Gastrocnemius medialis (tissue), 4 donors: ENCODE measurements around the gene NHLRC4.

ENCODE experiments used
- POLR2A ChIP-seq, 2 donors: fragments of 450-650 bp; IDR thresholded peaks; one replicate each; pipeline ENCODE4 v1.6.1; 2017; ENCODE audit warnings: antibody characterized with exemption in 2 of 2, mild to moderate bottlenecking in 2 of 2, moderate library complexity in 2 of 2
- TF ChIP-seq, protein P1 (sequence below), 5 experiments: fragments of 450-650 bp in 3 of 5; fragments of 200-600 bp in 2 of 5; sonication (generic) in 2 of 5; IDR thresholded peaks in 4 of 5; conservative IDR thresholded peaks in 1 of 5; 1 replicate in 4 of 5; 2 replicates in 1 of 5; pipeline ENCODE4 v1.5.1; 2016 to 2019; ENCODE audit warnings: antibody characterized with exemption in 5 of 5, mild to moderate bottlenecking in 3 of 5, moderate library complexity in 3 of 5

DNA sequence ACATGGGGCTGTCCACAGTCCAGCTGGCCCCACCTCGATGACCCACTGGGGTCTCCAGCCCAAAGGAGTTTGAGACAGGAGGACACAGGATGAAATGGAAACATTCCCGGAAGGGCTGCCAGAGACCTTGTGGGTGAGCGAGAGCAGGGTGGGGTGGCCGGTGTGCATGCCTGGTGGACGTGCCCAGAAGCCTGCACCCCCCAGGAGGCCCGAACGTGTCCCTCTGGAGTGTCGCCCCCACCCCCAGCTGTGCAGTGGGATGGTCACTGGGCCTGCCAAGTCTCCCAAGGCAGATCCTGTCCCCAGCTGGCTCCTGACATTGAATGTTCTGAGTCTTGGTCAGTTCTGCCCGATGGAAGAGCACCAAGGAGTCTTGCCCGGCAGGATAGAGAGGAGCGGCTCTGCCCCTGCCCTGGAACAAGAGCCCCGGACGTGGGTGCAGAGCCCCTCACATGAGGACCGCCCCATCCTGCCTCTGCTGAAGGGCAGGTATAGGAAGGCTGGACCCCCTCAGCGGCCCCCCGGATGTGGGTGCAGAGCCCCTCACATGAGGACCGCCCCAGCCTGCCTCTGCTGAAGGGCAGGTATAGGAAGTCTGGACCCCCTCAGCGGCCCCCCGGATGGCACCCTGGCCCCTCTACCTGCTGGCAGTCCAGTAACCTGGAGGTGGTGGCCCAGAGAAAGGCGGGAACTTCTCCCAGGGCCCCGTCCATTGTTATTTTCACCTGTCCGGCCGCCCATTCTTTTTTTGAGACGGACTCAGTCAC lies 42.3 kb upstream of the NHLRC4 start:
- TF ChIP-seq, protein P1, sequence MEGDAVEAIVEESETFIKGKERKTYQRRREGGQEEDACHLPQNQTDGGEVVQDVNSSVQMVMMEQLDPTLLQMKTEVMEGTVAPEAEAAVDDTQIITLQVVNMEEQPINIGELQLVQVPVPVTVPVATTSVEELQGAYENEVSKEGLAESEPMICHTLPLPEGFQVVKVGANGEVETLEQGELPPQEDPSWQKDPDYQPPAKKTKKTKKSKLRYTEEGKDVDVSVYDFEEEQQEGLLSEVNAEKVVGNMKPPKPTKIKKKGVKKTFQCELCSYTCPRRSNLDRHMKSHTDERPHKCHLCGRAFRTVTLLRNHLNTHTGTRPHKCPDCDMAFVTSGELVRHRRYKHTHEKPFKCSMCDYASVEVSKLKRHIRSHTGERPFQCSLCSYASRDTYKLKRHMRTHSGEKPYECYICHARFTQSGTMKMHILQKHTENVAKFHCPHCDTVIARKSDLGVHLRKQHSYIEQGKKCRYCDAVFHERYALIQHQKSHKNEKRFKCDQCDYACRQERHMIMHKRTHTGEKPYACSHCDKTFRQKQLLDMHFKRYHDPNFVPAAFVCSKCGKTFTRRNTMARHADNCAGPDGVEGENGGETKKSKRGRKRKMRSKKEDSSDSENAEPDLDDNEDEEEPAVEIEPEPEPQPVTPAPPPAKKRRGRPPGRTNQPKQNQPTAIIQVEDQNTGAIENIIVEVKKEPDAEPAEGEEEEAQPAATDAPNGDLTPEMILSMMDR (IDR thresholded peaks at IDR 0.05 in 4 of 5, conservative IDR thresholded peaks at IDR 0.05 in 1 of 5), result no peak
- TF ChIP-seq POLR2A (IDR thresholded peaks at IDR 0.05), result no peak
